Keratinocyte (primary cell): ENCODE data around the gene GNAI1.

Experiments used
- EZH2 ChIP-seq: IDR thresholded peaks from one replicate; pipeline ENCODE4 v1.6.1; 2012; ENCODE audit warnings: inconsistent platforms, mild to moderate bottlenecking, low read length, moderate library complexity
- TF ChIP-seq, protein P1 (sequence below), 3 experiments: IDR thresholded peaks in 1 of 3; conservative IDR thresholded peaks in 1 of 3; optimal IDR thresholded peaks in 1 of 3; 2 replicates in 2 of 3; 3 replicates in 1 of 3; pipeline versions ENCODE3 to v1.5.1; 2011; ENCODE audit warnings: low read length in 3 of 3, mild to moderate bottlenecking in 3 of 3, moderate library complexity in 2 of 3, control low read depth in 1 of 3, inconsistent platforms in 1 of 3; ENCODE audit not compliant: insufficient read depth in 2 of 3; ENCODE audit errors: extremely low read depth in 1 of 3

DNA sequence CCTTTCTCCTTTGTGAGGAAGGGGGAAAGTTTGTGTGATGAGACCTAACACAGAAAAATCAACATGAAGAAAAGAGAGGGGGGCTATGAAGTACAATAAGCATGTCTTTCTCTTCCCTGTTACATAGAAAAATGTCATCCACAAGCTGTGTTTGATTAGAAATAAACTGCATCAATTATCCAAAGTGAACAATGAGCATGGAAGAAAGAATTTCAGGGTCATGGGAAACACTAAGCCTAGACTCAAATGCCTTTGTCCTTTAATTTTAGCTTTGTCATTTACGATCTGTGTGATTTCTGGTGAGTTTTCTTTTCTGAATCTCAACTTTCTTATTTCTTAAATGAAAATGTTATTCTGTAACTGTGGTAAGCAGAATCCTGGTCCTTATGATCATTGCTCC, 121.0 kb downstream of the GNAI1 start:
- TF ChIP-seq, protein P1, sequence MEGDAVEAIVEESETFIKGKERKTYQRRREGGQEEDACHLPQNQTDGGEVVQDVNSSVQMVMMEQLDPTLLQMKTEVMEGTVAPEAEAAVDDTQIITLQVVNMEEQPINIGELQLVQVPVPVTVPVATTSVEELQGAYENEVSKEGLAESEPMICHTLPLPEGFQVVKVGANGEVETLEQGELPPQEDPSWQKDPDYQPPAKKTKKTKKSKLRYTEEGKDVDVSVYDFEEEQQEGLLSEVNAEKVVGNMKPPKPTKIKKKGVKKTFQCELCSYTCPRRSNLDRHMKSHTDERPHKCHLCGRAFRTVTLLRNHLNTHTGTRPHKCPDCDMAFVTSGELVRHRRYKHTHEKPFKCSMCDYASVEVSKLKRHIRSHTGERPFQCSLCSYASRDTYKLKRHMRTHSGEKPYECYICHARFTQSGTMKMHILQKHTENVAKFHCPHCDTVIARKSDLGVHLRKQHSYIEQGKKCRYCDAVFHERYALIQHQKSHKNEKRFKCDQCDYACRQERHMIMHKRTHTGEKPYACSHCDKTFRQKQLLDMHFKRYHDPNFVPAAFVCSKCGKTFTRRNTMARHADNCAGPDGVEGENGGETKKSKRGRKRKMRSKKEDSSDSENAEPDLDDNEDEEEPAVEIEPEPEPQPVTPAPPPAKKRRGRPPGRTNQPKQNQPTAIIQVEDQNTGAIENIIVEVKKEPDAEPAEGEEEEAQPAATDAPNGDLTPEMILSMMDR (optimal IDR thresholded peaks at IDR 0.05 in 1 of 3, IDR thresholded peaks at IDR 0.05 in 1 of 3, conservative IDR thresholded peaks at IDR 0.05 in 1 of 3; ENCODE audit: extremely low read depth in 1 of 3, insufficient read depth in 2 of 3, low read length in 3 of 3) = no peak
- TF ChIP-seq EZH2 = no peak
